Muscle of leg (tissue), 11 donors: ENCODE data around the gene TCF12. TPM values are rescaled to one million over a fixed set of nuclear protein-coding genes. Genes with fewer than 3 reads are reported as not detected.

Experiments used
- DNase-seq: peaks from one replicate; pipeline ENCODE4 v3.0.0; 2013
- H3K27ac ChIP-seq: one replicate; pipeline ENCODE4 v1.5.1; 2013; ENCODE audit warnings: mild to moderate bottlenecking, low read length, control low read depth
- H3K27me3 ChIP-seq: one replicate; pipeline ENCODE4 v1.6.1; 2013; ENCODE audit warnings: low read length; ENCODE audit not compliant: control insufficient read depth, insufficient read depth
- H3K36me3 ChIP-seq: one replicate; pipeline ENCODE4 v1.6.1; 2013; ENCODE audit warnings: low read length; ENCODE audit not compliant: control insufficient read depth, insufficient read depth
- H3K4me1 ChIP-seq: one replicate; pipeline ENCODE4 v1.6.1; 2013; ENCODE audit warnings: low read length; ENCODE audit not compliant: control insufficient read depth, insufficient read depth
- H3K4me3 ChIP-seq: one replicate; pipeline ENCODE4 v1.5.1; 2013; ENCODE audit warnings: low read length, control low read depth
- H3K9me3 ChIP-seq: replicated peaks from 2 replicates; pipeline ENCODE4 v1.6.1; 2013; ENCODE audit warnings: low read depth, low read length; ENCODE audit not compliant: control insufficient read depth
- WGBS: methylation state at CpG from one replicate; pipeline ENCODE4 v1.1.5; 2013; ENCODE audit warnings: missing lambda C conversion rate; ENCODE audit not compliant: insufficient coverage; 5-methylcytosine and 5-hydroxymethylcytosine counted together
- polyA plus RNA-seq, 8 donors: library from polyadenylated mRNA; unstranded; fragments of 120-200 nt; gene quantifications; one replicate each; pipeline versions ENCODE4 v1.2.1 to v1.2.3, GENCODE V29; 2013; ENCODE audit warnings: inconsistent platforms in 1 of 8, low replicate concordance in 1 of 8; ENCODE audit not compliant: insufficient read length in 8 of 8, insufficient read depth in 1 of 8
- total RNA-seq: library from RNA; stranded (reverse); fragments of 120-200 nt; gene quantifications from one replicate; pipeline ENCODE4 v1.2.4, GENCODE V29; 2013

Gene TCF12
- total and polyA plus RNA-seq, 9 donors, result 79.1 to 147 (median 116) TPM

DNA sequence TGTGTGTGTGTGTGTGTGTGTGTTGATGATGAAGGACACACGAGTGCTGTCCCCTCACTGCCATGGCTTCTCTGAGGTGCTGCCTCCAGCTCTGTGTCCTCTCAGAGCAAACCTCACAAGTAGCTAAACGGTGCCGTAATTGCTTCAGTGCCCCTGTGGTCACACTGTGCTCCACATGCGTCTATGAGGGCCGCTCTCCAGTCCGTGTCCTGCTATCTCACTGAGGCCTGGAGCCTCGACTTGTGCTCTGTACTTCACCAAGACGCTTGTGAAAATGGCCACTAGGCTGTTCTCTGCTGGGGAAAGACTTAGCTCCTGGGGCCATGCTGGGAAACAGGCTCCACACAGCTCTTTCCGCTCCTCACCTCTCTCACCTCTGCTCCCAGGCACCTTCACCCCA is 392.4 kb downstream of the TCF12 start:
- peak overlapping the region; percentile 42 for H3K27ac ChIP-seq
- H3K9me3 ChIP-seq, result no peaks in the 10 kb centered on the region
- no peak overlapping the region for H3K4me3 ChIP-seq
- H3K4me1 ChIP-seq, result peaks cover 49% of the 10 kb centered on the region
- no peaks in the 10 kb centered on the region for H3K36me3 ChIP-seq
- no peaks in the 10 kb centered on the region for H3K27me3 ChIP-seq
- DNase-seq, result no peak
- WGBS, result 87% methylated on average over 8 of the region's 9 CpGs

DNA sequence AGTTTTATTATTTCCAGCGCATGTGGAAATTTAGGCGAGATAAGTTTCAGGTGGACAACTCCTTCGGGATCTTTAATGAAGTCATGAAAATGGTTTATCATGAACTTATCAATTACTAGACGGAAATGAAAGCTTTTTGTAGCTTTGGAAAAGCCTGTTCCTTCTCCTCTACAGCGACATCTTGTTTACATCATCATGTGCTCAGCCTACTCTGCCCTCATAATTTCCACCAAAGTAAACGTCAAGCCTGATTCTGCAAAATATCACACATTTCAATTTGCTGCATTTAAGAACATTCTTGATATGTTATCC is 393.5 kb downstream of the TCF12 start:
- Histone ChIP-seq H3K27ac (peak overlapping the region; percentile 79), H3K27me3 (no peaks in the 10 kb centered on the region), H3K4me3 (no peak overlapping the region), H3K9me3 (no peaks in the 10 kb centered on the region), H3K4me1 (peaks cover 48% of the 10 kb centered on the region), H3K36me3 (no peaks in the 10 kb centered on the region)
- no peak for DNase-seq
- 67% methylated on average over 2 of the region's 6 CpGs for WGBS

DNA sequence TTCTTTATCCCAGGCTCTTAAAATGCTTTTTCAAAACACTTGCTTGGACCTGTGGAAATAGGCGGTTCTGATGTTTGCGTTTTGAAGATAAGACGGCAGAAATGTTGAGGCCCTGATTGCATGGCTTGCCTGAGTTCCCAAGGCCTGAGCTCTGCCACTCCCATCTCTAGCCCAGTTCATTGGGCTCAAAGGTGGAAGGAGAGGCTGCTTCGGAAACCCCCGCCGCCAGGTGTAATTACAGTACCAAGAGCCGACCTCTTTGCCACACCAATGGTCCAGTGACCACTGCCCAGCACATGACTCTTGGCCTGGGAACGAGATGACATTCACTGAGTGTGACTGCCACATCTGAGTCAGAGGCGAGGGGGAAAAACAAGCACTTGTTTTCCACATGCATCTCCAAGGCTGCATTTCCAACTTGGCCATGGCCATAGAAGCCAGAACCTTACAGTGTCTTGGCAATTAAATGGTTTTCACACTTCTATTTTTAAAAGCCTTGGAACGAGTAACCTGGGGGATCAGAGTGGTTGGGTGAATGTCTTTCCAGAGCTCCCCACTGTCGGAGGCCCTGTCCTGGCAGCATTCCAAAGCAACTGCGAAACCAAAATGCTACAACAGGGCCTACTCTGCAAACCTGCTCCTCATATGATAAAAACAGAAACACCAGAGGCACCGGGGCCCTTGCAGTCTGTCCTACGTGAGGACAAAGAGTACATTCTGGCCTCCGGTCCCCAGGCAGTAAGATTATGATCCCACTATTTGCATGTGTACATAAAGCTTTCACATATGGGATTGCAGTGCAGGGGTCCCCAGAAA is 394.1 kb downstream of the TCF12 start:
- WGBS, result 54% methylated on average over 10 of the region's 15 CpGs
- peak overlapping the region; percentile 79 for H3K27ac ChIP-seq
- no peak overlapping the region for H3K4me3 ChIP-seq
- no peaks in the 10 kb centered on the region for H3K36me3 ChIP-seq
- H3K27me3 ChIP-seq, result no peaks in the 10 kb centered on the region
- DNase-seq, result peak; percentile 89
- no peaks in the 10 kb centered on the region for H3K9me3 ChIP-seq
- H3K4me1 ChIP-seq, result peaks cover 45% of the 10 kb centered on the region

DNA sequence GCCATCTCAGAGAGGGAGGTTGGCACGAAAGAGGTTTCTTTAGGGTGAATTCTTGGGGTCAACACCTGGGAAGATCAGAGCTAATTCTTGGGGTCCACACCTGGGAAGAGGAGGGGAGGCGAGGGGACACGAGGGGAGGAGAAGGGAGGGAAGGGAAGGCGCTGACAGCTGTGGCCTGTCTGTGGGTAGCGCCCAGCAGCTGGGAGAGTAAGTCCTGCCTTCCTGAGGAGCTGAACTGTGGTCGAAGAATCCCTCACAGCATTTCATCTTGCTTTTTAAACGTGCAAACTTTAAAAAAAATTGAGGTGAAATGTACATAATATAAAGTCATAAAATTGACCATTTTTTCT is 394.7 kb downstream of the TCF12 start:
- Histone ChIP-seq H3K36me3 (no peaks in the 10 kb centered on the region), H3K4me1 (peaks cover 45% of the 10 kb centered on the region), H3K9me3 (no peaks in the 10 kb centered on the region), H3K27me3 (no peaks in the 10 kb centered on the region), H3K27ac (peak overlapping the region; percentile 79), H3K4me3 (no peak overlapping the region)
- no peak for DNase-seq
- WGBS, result 58% methylated on average over 4 of the region's 7 CpGs

DNA sequence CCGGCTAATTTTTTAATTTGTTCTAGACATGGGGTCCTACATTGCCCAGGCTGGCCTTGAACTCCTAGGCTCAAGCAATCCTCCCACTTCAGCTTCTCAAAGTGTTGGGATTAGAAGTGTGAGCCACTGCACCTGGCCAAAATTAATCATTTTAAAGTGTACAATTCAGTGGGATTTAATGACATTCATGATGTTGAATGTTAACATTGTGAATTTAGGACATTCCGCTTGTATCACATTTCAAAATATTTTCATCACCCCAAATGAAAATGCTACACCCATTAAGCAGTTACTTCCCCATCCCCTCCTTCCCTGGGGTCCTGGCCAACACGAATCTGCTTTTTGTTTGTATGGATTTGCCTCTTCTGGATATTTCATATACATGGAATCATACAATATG is 395.8 kb downstream of the TCF12 start:
- Histone ChIP-seq H3K27me3 (no peaks in the 10 kb centered on the region), H3K4me1 (peaks cover 48% of the 10 kb centered on the region), H3K27ac (no peak overlapping the region), H3K9me3 (peaks cover 3% of the 10 kb centered on the region), H3K4me3 (no peak overlapping the region), H3K36me3 (no peaks in the 10 kb centered on the region)
- no peak for DNase-seq
- no CpG with 5 or more reads among the region's 3 CpGs for WGBS

DNA sequence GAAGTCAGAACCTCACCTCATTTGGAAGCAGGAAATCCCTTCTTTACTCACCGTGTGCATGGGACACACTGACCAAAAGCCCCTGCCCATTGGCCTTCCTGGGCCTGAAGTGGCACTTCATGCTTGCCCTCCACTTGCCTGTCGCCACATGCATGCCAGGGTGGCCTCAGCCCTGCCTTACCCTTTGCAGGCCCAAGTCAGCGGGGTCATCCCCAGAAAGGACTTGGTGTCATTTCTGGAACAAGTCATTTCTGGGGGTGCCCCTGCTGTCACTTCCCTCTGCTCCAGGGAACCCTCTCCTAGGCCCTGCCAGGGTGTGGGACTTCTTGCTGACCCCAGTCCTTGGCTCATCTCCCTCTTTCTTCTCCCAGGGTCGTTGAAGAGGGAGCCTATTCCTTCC is 398.0 kb downstream of the TCF12 start:
- H3K27ac ChIP-seq, result no peak overlapping the region
- 66% methylated on average over 4 of the region's 4 CpGs for WGBS
- H3K4me1 ChIP-seq, result peaks cover 55% of the 10 kb centered on the region
- peaks cover 3% of the 10 kb centered on the region for H3K9me3 ChIP-seq
- DNase-seq, result no peak
- H3K36me3 ChIP-seq, result no peaks in the 10 kb centered on the region
- no peak overlapping the region for H3K4me3 ChIP-seq
- no peaks in the 10 kb centered on the region for H3K27me3 ChIP-seq

DNA sequence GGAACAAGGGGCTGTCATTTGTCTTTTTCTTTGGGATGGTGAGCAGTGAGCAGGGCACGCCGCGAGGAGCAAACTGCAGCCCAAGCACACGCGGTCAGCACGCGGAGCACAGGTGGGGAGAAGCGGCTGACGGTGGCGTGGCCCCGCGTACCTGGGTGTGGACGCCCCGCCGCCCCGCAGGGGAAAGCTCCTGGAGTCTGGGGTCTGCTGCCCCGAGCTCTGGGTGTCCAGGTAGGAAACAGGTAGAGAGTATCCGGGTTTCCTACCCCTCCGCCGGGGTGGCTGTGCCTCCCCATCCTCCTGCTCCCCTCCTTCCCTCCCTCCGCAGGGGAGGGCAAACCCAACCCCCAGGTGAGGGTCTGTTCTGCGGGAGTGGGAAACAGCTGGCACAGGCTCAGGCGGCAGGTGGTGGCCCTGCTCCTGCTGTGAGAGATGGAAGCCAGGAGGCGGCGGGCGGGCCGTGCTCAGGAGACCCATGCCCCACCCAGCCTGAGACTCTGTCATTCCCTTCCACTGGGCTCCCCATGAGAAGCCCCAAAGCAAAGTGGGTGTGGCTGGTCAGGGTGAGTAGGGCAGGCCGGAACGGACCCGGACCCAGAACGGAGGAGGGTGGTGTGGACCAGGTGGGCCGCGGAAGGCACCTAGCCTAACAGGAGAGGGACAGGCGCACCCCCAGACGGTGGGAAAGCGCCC is 400.9 kb downstream of the TCF12 start:
- H3K36me3 ChIP-seq, result no peaks in the 10 kb centered on the region

DNA sequence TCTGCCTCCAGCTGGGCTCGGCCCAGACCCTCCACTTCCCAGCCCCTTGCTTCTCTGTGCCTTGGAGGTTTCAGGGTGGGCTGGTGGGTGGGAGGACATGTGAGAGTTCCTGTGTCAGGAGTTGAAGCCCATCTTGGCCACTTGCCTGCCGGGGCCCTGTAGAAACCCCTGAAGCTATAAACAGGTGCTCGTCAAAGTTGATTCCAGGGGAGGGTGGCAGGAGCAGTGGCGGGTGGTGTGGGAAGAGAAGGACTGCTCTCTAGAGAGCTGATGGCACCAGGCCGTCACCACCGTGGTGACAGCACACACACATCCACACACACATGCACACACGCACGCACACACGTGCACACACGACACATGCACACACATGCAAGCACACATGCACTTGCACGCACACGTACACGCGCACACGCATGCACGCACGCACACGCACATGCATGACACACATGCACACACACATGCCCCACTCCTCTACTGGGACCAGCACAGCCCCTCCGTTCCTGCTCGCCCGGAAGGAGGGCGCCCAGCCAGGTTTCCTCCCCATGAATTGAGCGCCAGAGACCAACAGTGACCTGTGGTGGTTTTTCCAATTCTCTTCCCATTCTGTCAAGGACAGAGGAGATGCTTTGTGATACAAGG is 401.6 kb downstream of the TCF12 start:
- Histone ChIP-seq H3K27ac (peak overlapping the region; percentile 72), H3K4me3 (no peak overlapping the region), H3K4me1 (peaks cover 55% of the 10 kb centered on the region), H3K9me3 (peaks cover 3% of the 10 kb centered on the region), H3K36me3 (no peaks in the 10 kb centered on the region), H3K27me3 (no peaks in the 10 kb centered on the region)
- WGBS, result 77% methylated on average over 16 of the region's 23 CpGs
- DNase-seq, result peak; percentile 54

More for the DNA sequence above, 400.9 kb downstream of the TCF12 start:
- DNase-seq, result no peak
- WGBS, result 94% methylated on average over 22 of the region's 36 CpGs
- Histone ChIP-seq H3K27me3 (no peaks in the 10 kb centered on the region), H3K9me3 (peaks cover 3% of the 10 kb centered on the region), H3K27ac (peak overlapping the region; percentile 72), H3K4me1 (peaks cover 57% of the 10 kb centered on the region), H3K4me3 (no peak overlapping the region)

DNA sequence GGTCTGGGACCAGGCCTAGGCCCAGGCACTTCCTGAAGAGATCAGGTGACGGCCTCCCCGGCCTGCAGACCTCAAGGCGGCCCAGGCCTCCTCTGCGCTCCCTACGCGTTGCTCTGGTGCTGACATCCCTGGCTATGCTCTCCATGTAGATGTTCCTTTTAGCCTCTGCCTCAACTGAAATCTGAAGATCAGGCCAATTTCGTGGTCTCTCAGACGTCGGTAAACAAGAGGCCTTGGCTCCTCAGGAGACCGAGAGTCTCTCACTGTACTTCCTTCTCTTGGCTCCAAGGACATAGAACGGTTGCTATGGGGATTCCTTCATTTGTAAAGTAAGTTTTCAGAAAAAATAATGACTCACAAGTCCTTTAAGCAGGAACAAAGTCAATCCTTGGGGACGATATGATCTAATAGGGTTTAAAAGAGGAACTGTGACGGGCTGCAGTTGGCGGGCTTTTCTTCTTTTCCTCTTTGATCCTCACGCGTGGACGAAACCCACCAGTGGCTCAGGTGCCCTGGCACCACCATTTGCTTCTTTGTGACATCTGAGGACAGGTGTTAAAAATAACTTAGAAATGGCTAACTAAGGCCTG is 402.3 kb downstream of the TCF12 start:
- peak; percentile 96 for DNase-seq
- WGBS, result 45% methylated on average over 6 of the region's 17 CpGs
- Histone ChIP-seq H3K4me1 (peaks cover 59% of the 10 kb centered on the region), H3K4me3 (no peak overlapping the region), H3K27me3 (no peaks in the 10 kb centered on the region), H3K36me3 (no peaks in the 10 kb centered on the region), H3K27ac (peak overlapping the region; percentile 70), H3K9me3 (peaks cover 3% of the 10 kb centered on the region)

DNA sequence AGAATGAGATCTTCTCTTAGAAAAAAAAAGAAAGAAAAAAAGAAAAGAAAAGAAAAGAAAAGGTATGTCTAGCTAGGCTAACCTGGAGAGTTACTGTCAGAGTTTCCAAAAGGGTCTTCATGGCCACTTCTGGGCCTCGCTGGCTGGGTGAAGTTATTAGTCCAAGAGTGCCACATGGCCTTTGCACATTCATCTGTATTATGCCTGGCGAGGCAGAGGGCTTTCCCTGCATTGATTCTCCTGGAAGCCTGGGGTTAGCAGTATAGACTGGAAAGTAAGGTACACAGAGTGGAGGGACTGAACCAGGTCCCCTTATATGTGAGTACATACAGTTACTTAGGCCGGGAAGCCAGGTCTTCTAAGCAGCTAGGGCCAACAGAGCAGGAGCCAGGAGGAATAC is 403.0 kb downstream of the TCF12 start:
- peaks cover 3% of the 10 kb centered on the region for H3K9me3 ChIP-seq
- H3K4me3 ChIP-seq, result no peak overlapping the region
- DNase-seq, result no peak
- peaks cover 61% of the 10 kb centered on the region for H3K4me1 ChIP-seq
- H3K36me3 ChIP-seq, result no peaks in the 10 kb centered on the region
- H3K27me3 ChIP-seq, result no peaks in the 10 kb centered on the region
- 100% methylated on average over 1 of the region's 3 CpGs for WGBS
- peak overlapping the region; percentile 70 for H3K27ac ChIP-seq
